GM21723 (cell line): ENCODE measurements around the gene ZNF385B.

Source experiments
- ATAC-seq: cut with Tn5 transposase; IDR thresholded peaks from one replicate; pipeline ENCODE4 v1.9.1; 2021; ENCODE audit warnings: mild to moderate bottlenecking, moderate library complexity; ENCODE audit not compliant: unreplicated experiment

The ZNF385B gene

GRCh38 chr2:179691235-179691634 lies 170.2 kb downstream of the ZNF385B start:
- no peak for ATAC-seq

GRCh38 chr2:179686718-179687342 lies 174.6 kb downstream of the ZNF385B start:
- no peak for ATAC-seq

- no peak for ATAC-seq
Measured at GRCh38 chr2:179686069-179686468, 175.3 kb downstream of the ZNF385B start.

GRCh38 chr2:179685146-179685545 lies 176.3 kb downstream of the ZNF385B start:
- ATAC-seq = no peak

GRCh38 chr2:179682756-179683155 lies 178.7 kb downstream of the ZNF385B start:
- no peak for ATAC-seq

- no peak for ATAC-seq
Measured at GRCh38 chr2:179677746-179678505, 183.5 kb downstream of the ZNF385B start.

- peak; percentile 60 for ATAC-seq
Measured at GRCh38 chr2:179677077-179677688, 184.2 kb downstream of the ZNF385B start.

GRCh38 chr2:179675435-179675834 lies 186.0 kb downstream of the ZNF385B start:
- no peak for ATAC-seq

- no peak for ATAC-seq
Measured at GRCh38 chr2:179671043-179671981, 190.1 kb downstream of the ZNF385B start.

GRCh38 chr2:179669196-179669595 lies 192.2 kb downstream of the ZNF385B start:
- ATAC-seq = no peak

GRCh38 chr2:179664972-179665812 lies 196.2 kb downstream of the ZNF385B start:
- ATAC-seq = no peak

GRCh38 chr2:179661986-179662385 lies 199.4 kb downstream of the ZNF385B start:
- no peak for ATAC-seq

GRCh38 chr2:179657068-179657595 lies 204.3 kb downstream of the ZNF385B start:
- ATAC-seq = no peak

- no peak for ATAC-seq
Measured at GRCh38 chr2:179655627-179656026, 205.8 kb downstream of the ZNF385B start.

GRCh38 chr2:179654806-179655205 lies 206.6 kb downstream of the ZNF385B start:
- no peak for ATAC-seq

- ATAC-seq = no peak
Measured at GRCh38 chr2:179652296-179652695, 209.1 kb downstream of the ZNF385B start.

- no peak for ATAC-seq
Measured at GRCh38 chr2:179650420-179650819, 211.0 kb downstream of the ZNF385B start.

- no peak for ATAC-seq
Measured at GRCh38 chr2:179646862-179647587, 214.4 kb downstream of the ZNF385B start.

- ATAC-seq = no peak
Measured at GRCh38 chr2:179646173-179646769, 215.1 kb downstream of the ZNF385B start.
